Smooth muscle cell (in vitro differentiated cells): ENCODE results near the gene MT2A. TPM values are rescaled to one million over a fixed set of nuclear protein-coding genes. Genes with fewer than 3 reads are reported as not detected.
A peak's percentile ranks its signal among the peaks of the same experiment; 100 is the strongest.

Experiments
- DNase-seq: peaks from one replicate; lab custom pipeline; 2025; ENCODE audit not compliant: unreplicated experiment; lab: John Stamatoyannopoulos, UW
- H2AFZ ChIP-seq: fragments of 200-600 bp; sonication (generic); 2 replicates; pipeline ENCODE4 v1.6.0; 2016; ENCODE audit warnings: antibody characterized with exemption, low read depth, mild to moderate bottlenecking
- H3F3A ChIP-seq: fragments of 200-600 bp; sonication (generic); 2 replicates; pipeline ENCODE4 v1.6.0; 2017; ENCODE audit warnings: antibody characterized with exemption, low read depth
- H3K27ac ChIP-seq: fragments of 200-600 bp; sonication (generic); 2 replicates; pipeline ENCODE4 v1.5.1; 2016; ENCODE audit warnings: low read depth, mild to moderate bottlenecking
- H3K27me3 ChIP-seq: fragments of 200-600 bp; sonication (generic); 2 replicates; pipeline ENCODE4 v1.6.1; 2016; ENCODE audit warnings: low read depth, mild to moderate bottlenecking
- H3K36me3 ChIP-seq: fragments of 200-600 bp; sonication (generic); 2 replicates; pipeline ENCODE4 v1.5.1; 2016; ENCODE audit warnings: low read depth
- H3K4me1 ChIP-seq: fragments of 200-600 bp; sonication (generic); 2 replicates; pipeline ENCODE4 v1.5.1; 2016; ENCODE audit warnings: low read depth
- H3K4me2 ChIP-seq: fragments of 200-600 bp; sonication (generic); 2 replicates; pipeline ENCODE4 v1.6.0; 2016; ENCODE audit warnings: mild to moderate bottlenecking
- H3K4me3 ChIP-seq: fragments of 200-600 bp; sonication (generic); 2 replicates; pipeline ENCODE4 v1.5.1; 2016; ENCODE audit warnings: mild to moderate bottlenecking
- H3K79me2 ChIP-seq: fragments of 200-600 bp; sonication (generic); 2 replicates; pipeline ENCODE4 v1.6.0; 2016; ENCODE audit warnings: low read depth, mild to moderate bottlenecking
- H3K9ac ChIP-seq: fragments of 200-600 bp; sonication (generic); 2 replicates; pipeline ENCODE4 v1.6.0; 2016; ENCODE audit warnings: low read depth
- H3K9me3 ChIP-seq: fragments of 200-600 bp; sonication (generic); replicated peaks from 2 replicates; pipeline ENCODE4 v1.5.1; 2016; ENCODE audit warnings: low read depth
- H4K20me1 ChIP-seq: fragments of 200-600 bp; sonication (generic); 2 replicates; pipeline ENCODE4 v1.6.0; 2016; ENCODE audit warnings: low read depth
- CTCF ChIP-seq: fragments of 200-600 bp; sonication (generic); IDR thresholded peaks from 2 replicates; pipeline ENCODE4 v1.5.1; 2017; ENCODE audit warnings: borderline replicate concordance, mild to moderate bottlenecking, antibody characterized with exemption; ENCODE audit not compliant: insufficient read depth, poor library complexity, severe bottlenecking
- WGBS: methylation state at CpG from one replicate; pipeline ENCODE4 v1.1.7; 2016; ENCODE audit warnings: low lambda C conversion rate; 5-methylcytosine and 5-hydroxymethylcytosine counted together
- polyA plus RNA-seq: library from polyadenylated mRNA; unstranded; fragments of >200 nt; fragmentation: Nextera tagmentation; extraction: Ambion mirVana; gene quantifications from 2 replicates; pipeline ENCODE4 v1.2.1, GENCODE V29; 2016
- total RNA-seq: library from RNA; depleted of rRNA; stranded (reverse); fragments of >200 nt; gene quantifications from 2 replicates; pipeline ENCODE4 v1.2.3, GENCODE V29; 2014

MT2A gene
- total and polyA plus RNA-seq, 2 experiments from 2014 or later: 14.8 to 225 TPM

- no peak for DNase-seq
- no peak for TF ChIP-seq CTCF
- Histone ChIP-seq H3K9me3 (no peaks in the 10 kb centered on the region), H3K27me3 (no peaks in the 10 kb centered on the region), H3K79me2 (no peaks in the 10 kb centered on the region), H3K4me2 (no peak overlapping the region), H3K9ac (no peak overlapping the region), H3K4me3 (no peak overlapping the region), H3K27ac (no peak overlapping the region), H4K20me1 (no peaks in the 10 kb centered on the region), H3F3A (no peaks in the 10 kb centered on the region), H2AFZ (no peak overlapping the region), H3K4me1 (no peaks in the 10 kb centered on the region), H3K36me3 (no peaks in the 10 kb centered on the region)
- 45% methylated on average over 1 of the region's 1 CpG for WGBS
Observed at GRCh38 chr16:56574625-56575024, 33.8 kb upstream of the MT2A start.

- Histone ChIP-seq H3K27me3 (no peaks in the 10 kb centered on the region), H3K79me2 (no peaks in the 10 kb centered on the region), H3K4me2 (no peak overlapping the region), H3F3A (no peaks in the 10 kb centered on the region), H3K4me1 (no peaks in the 10 kb centered on the region), H3K9me3 (no peaks in the 10 kb centered on the region), H3K4me3 (no peak overlapping the region), H3K9ac (no peak overlapping the region), H2AFZ (no peak overlapping the region), H3K27ac (no peak overlapping the region), H4K20me1 (no peaks in the 10 kb centered on the region), H3K36me3 (no peaks in the 10 kb centered on the region)
- peak; percentile 73 for TF ChIP-seq CTCF
- WGBS: 42% methylated on average over 8 of the region's 8 CpGs
- DNase-seq: peak; percentile 9
Observed at GRCh38 chr16:56576585-56577299, 31.6 kb upstream of the MT2A start.

- no peak overlapping the region for H3K4me3 ChIP-seq
- no peaks in the 10 kb centered on the region for H3F3A ChIP-seq
- no peak overlapping the region for H3K9ac ChIP-seq
- no peaks in the 10 kb centered on the region for H3K4me1 ChIP-seq
- TF ChIP-seq CTCF: no peak
- no peaks in the 10 kb centered on the region for H3K9me3 ChIP-seq
- H4K20me1 ChIP-seq: no peaks in the 10 kb centered on the region
- no peak overlapping the region for H3K27ac ChIP-seq
- H3K79me2 ChIP-seq: no peaks in the 10 kb centered on the region
- 81% methylated on average over 4 of the region's 4 CpGs for WGBS
- no peak overlapping the region for H3K4me2 ChIP-seq
- H3K36me3 ChIP-seq: no peaks in the 10 kb centered on the region
- DNase-seq: no peak
- H3K27me3 ChIP-seq: no peaks in the 10 kb centered on the region
- H2AFZ ChIP-seq: no peak overlapping the region
Observed at GRCh38 chr16:56577300-56577625, 31.1 kb upstream of the MT2A start.
